ENCODE measurements around the gene FOXN3.

GRCh38 chr14:89236851-89237250, 180.2 kb downstream of the FOXN3 start:
- TF ChIP-seq, protein P1, sequence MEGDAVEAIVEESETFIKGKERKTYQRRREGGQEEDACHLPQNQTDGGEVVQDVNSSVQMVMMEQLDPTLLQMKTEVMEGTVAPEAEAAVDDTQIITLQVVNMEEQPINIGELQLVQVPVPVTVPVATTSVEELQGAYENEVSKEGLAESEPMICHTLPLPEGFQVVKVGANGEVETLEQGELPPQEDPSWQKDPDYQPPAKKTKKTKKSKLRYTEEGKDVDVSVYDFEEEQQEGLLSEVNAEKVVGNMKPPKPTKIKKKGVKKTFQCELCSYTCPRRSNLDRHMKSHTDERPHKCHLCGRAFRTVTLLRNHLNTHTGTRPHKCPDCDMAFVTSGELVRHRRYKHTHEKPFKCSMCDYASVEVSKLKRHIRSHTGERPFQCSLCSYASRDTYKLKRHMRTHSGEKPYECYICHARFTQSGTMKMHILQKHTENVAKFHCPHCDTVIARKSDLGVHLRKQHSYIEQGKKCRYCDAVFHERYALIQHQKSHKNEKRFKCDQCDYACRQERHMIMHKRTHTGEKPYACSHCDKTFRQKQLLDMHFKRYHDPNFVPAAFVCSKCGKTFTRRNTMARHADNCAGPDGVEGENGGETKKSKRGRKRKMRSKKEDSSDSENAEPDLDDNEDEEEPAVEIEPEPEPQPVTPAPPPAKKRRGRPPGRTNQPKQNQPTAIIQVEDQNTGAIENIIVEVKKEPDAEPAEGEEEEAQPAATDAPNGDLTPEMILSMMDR (IDR thresholded peaks at IDR 0.05) = no peak
- no peak for TF ChIP-seq POLR2A (IDR thresholded peaks at IDR 0.05)
